Endodermal cell (in vitro differentiated cells): ENCODE results near the gene ACAP1. TPM values are rescaled to one million over a fixed set of nuclear protein-coding genes. Genes with fewer than 3 reads are reported as not detected.

Experiments used
- DNase-seq: peaks from one replicate; pipeline ENCODE4 v3.0.0-alpha.2; 2017
- H3K27ac ChIP-seq: 2 replicates; pipeline ENCODE4 v1.5.1; 2013; ENCODE audit warnings: mild to moderate bottlenecking, low read depth, low read length, moderate library complexity
- H3K27me3 ChIP-seq: 2 replicates; pipeline ENCODE4 v1.6.1; 2013; ENCODE audit warnings: mild to moderate bottlenecking, low read length, moderate library complexity; ENCODE audit not compliant: insufficient read depth, control insufficient read depth, poor library complexity, severe bottlenecking
- H3K36me3 ChIP-seq: 2 replicates; pipeline ENCODE4 v1.7.0; 2013; ENCODE audit warnings: mild to moderate bottlenecking, low read length, moderate library complexity; ENCODE audit not compliant: control insufficient read depth, insufficient read depth
- H3K4me1 ChIP-seq: one replicate; pipeline ENCODE4 v1.7.0; 2013; ENCODE audit warnings: low read length; ENCODE audit not compliant: control insufficient read depth, insufficient read depth
- H3K4me3 ChIP-seq: 2 replicates; pipeline ENCODE4 v1.5.1; 2013; ENCODE audit warnings: mild to moderate bottlenecking, low read length, moderate library complexity
- H3K9ac ChIP-seq: 2 replicates; pipeline ENCODE4 v1.6.1; 2013; ENCODE audit warnings: mild to moderate bottlenecking, low read length, moderate library complexity; ENCODE audit not compliant: poor library complexity, severe bottlenecking; ENCODE audit errors: extremely low read depth
- H3K9me3 ChIP-seq: 2 replicates; pipeline ENCODE4 v1.6.1; 2013; ENCODE audit warnings: mild to moderate bottlenecking, low read length, moderate library complexity; ENCODE audit not compliant: control insufficient read depth
- H3K27ac Mint-ChIP-seq: 2 replicates; pipeline ENCODE4 v1.8.0; 2020; ENCODE audit warnings: mixed read lengths
- H3K27me3 Mint-ChIP-seq: 2 replicates; pipeline ENCODE4 v1.8.0; 2021; ENCODE audit warnings: mild to moderate bottlenecking, mixed read lengths; ENCODE audit not compliant: insufficient read depth
- H3K36me3 Mint-ChIP-seq: 2 replicates; pipeline ENCODE4 v1.8.0; 2020; ENCODE audit warnings: low read depth, mixed read lengths
- H3K4me1 Mint-ChIP-seq: 2 replicates; pipeline ENCODE4 v1.8.0; 2020; ENCODE audit warnings: mixed read lengths
- H3K4me3 Mint-ChIP-seq: 2 replicates; pipeline ENCODE4 v1.8.0; 2020; ENCODE audit warnings: mild to moderate bottlenecking, moderate library complexity, mixed read lengths
- H3K9me3 Mint-ChIP-seq: 2 replicates; pipeline ENCODE4 v1.8.0; 2020; ENCODE audit warnings: mild to moderate bottlenecking, mixed read lengths
- WGBS, 2 experiments: methylation state at CpG; one replicate each; pipeline versions ENCODE4 v1.1.5 to v1.1.7; 2013; ENCODE audit warnings: missing lambda C conversion rate in 2 of 2, mixed read lengths in 1 of 2; ENCODE audit not compliant: insufficient coverage in 1 of 2, insufficient read length in 1 of 2; 5-methylcytosine and 5-hydroxymethylcytosine counted together
- total RNA-seq, 2 donors: library from RNA; stranded (reverse); fragmentation: NEBNext Ultra II Directional in 1 of 2; extraction: Animal tissue kit (Norgen Biotek cat#: 25700) in 1 of 2; gene quantifications; 2 replicates in 1 of 2; 3 replicates in 1 of 2; pipeline ENCODE4 v1.2.1, GENCODE V29; 2021
- TF ChIP-seq, protein P1 (sequence below): fragments of 200-600 bp; sonication (generic); conservative IDR thresholded peaks from 2 replicates; pipeline ENCODE4 v1.5.0; 2021; ENCODE audit warnings: antibody characterized with exemption, mild to moderate bottlenecking

Gene ACAP1
- total RNA-seq, 2 donors from 2014 or later = 4.5 to 8.4 TPM

DNA sequence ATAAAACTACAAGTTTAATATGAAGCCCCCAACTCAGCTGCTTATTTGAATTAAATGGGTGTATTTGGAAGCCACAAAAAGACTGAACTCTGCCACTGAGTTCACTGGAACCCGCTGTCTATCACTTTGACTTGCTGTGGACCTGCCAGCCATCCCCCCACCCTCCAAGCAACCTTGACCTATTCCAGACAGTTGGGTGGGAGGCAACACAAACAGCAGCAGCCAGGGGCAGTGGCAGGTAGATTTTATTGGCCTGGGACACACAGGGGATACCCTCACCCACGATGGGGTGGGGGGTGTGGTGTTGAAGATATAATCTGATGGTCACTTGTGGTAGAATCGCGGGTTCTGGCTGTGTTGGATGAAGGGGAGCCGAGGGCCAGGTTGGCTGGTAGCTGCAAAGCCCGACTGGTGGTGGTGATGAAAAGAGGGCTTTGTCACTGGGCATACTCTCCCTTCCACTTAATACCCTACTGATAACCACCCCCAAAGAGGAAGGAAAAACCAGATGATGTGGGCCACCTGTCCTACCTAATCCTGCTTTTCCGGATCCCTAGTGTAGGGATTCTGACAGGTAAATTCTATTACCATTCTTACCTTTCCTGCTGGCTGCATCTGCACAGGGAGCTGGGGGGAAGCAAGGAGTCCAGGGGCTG is 23.8 kb upstream of the ACAP1 start:
- Histone ChIP-seq H3K27ac (no peak overlapping the region), H3K9ac (no peak overlapping the region), H3K36me3 (peaks cover 56% of the 10 kb centered on the region), H3K9me3 (no peaks in the 10 kb centered on the region), H3K4me1 (peaks cover 5% of the 10 kb centered on the region), H3K4me3 (no peak overlapping the region), H3K27me3 (no peaks in the 10 kb centered on the region)
- Mint-ChIP-seq H3K36me3 (peaks cover 56% of the 10 kb centered on the region), H3K4me1 (peaks cover 28% of the 10 kb centered on the region), H3K27me3 (no peaks in the 10 kb centered on the region), H3K27ac (peak overlapping the region; percentile 67), H3K4me3 (no peak overlapping the region), H3K9me3 (no peaks in the 10 kb centered on the region)
- no peak for DNase-seq
- WGBS, 2 experiments = 80 to 98% methylated on average over 2 to 7 of the region's 7 CpGs
- TF ChIP-seq, protein P1, sequence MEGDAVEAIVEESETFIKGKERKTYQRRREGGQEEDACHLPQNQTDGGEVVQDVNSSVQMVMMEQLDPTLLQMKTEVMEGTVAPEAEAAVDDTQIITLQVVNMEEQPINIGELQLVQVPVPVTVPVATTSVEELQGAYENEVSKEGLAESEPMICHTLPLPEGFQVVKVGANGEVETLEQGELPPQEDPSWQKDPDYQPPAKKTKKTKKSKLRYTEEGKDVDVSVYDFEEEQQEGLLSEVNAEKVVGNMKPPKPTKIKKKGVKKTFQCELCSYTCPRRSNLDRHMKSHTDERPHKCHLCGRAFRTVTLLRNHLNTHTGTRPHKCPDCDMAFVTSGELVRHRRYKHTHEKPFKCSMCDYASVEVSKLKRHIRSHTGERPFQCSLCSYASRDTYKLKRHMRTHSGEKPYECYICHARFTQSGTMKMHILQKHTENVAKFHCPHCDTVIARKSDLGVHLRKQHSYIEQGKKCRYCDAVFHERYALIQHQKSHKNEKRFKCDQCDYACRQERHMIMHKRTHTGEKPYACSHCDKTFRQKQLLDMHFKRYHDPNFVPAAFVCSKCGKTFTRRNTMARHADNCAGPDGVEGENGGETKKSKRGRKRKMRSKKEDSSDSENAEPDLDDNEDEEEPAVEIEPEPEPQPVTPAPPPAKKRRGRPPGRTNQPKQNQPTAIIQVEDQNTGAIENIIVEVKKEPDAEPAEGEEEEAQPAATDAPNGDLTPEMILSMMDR = no peak

DNA sequence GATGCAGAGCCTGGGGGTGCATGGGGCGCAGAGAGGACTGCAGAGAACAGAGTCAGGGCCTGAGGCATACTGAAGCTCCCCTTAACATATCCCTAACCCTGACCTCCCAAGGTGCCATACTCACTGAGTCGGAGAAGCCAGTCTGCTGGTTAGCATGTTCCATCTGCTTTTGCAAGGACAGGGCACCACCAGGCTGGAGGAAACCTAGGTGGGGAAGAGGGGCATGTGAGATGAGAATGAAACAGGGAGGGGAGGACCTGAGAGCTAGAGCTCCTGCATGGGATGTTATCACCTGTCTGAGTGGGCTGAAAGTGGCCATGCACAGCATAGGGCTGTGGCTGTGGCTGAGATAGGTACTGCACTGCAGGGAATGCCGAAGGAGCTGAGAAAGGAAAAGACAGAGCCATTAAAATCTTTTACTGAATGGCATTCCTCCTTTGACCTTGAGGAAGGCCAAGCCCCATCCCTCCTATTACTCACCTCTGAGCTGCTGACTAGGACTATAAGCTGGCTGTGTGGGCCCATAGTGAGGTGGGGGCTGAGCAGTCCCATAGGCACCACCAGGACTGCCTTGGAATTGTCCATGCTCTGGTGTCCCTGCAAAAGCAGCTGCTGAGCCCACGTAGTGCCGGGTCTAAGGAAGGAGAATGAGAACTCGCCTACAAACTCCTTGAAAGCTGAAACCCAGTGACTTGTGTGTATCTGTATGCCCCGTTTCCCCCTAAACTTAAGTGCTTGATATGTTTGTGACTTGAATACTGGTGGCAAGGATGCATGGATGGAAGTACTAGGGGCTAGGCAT is 23.0 kb upstream of the ACAP1 start:
- H3K4me3 ChIP-seq = no peak overlapping the region
- no peak overlapping the region for H3K27ac ChIP-seq
- H3K27ac Mint-ChIP-seq = peak overlapping the region; percentile 67
- peaks cover 62% of the 10 kb centered on the region for H3K36me3 Mint-ChIP-seq
- peaks cover 28% of the 10 kb centered on the region for H3K4me1 Mint-ChIP-seq
- H3K4me1 ChIP-seq = peaks cover 5% of the 10 kb centered on the region
- no peaks in the 10 kb centered on the region for H3K9me3 ChIP-seq
- TF ChIP-seq, protein P1 = peak; percentile 57
- peak; percentile 84 for DNase-seq
- H3K36me3 ChIP-seq = peaks cover 60% of the 10 kb centered on the region
- no peaks in the 10 kb centered on the region for H3K27me3 ChIP-seq
- H3K9me3 Mint-ChIP-seq = no peaks in the 10 kb centered on the region
- peak overlapping the region; percentile 72 for H3K4me3 Mint-ChIP-seq
- no peak overlapping the region for H3K9ac ChIP-seq
- WGBS, 2 experiments = 88 to 96% methylated on average over 6 to 7 of the region's 7 CpGs
- no peaks in the 10 kb centered on the region for H3K27me3 Mint-ChIP-seq

DNA sequence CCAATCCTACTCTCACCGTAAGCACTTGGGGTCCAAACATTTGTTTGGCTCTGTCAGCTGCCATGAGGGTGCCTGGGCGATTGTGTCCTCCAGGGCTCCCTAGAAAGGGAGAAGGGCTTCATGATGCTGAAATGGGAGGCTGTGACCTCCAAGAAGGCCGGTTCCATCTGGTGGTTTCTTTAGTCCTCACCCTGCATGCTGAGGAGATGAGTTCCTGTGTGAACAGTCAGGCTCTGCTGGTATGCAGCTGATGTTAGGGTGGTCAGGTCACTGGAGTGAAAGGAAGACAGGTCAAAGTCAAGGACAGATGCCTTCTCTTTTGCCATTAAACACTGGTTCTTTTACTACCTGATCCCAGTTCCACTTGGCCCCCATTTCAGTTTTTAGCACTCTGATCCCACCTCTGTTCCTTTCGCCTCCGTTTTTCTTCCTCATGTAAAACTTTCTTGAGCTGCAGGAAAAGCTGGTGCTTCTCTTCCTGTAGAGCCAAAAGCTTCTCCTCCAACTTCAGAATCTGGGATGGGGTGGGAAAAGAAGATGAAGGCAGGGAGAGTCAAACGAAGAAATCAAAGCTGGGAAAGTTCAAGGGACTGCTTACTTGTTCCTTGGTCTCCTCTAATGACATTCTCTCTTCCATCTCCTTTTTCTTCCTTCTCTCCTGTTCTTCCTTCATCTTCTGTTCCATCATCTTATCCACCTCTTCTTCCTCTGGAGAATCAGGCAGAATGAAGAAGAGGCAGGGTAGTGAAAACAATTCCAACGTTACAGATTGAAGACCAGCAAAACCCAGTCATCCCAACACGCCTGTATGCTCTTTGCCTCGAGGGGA is 22.2 kb upstream of the ACAP1 start:
- DNase-seq = no peak
- TF ChIP-seq, protein P1 = no peak
- WGBS, 2 experiments = 48 to 80% methylated on average over 5 to 9 of the region's 9 CpGs
- H3K9me3 ChIP-seq = no peaks in the 10 kb centered on the region
- peak overlapping the region; percentile 67 for H3K27ac Mint-ChIP-seq
- H3K4me1 ChIP-seq = peaks cover 5% of the 10 kb centered on the region
- peaks cover 68% of the 10 kb centered on the region for H3K36me3 ChIP-seq
- H3K4me3 Mint-ChIP-seq = peak overlapping the region; percentile 72
- no peaks in the 10 kb centered on the region for H3K27me3 Mint-ChIP-seq
- peaks cover 23% of the 10 kb centered on the region for H3K4me1 Mint-ChIP-seq
- H3K27me3 ChIP-seq = no peaks in the 10 kb centered on the region
- no peak overlapping the region for H3K9ac ChIP-seq
- peak overlapping the region; percentile 85 for H3K4me3 ChIP-seq
- no peak overlapping the region for H3K27ac ChIP-seq
- H3K36me3 Mint-ChIP-seq = peaks cover 66% of the 10 kb centered on the region
- no peaks in the 10 kb centered on the region for H3K9me3 Mint-ChIP-seq
